GM18511 (cell line): ENCODE data around the gene PLA2G4E.

ENCODE experiments used
- ATAC-seq: cut with Tn5 transposase; IDR thresholded peaks from one replicate; pipeline ENCODE4 v1.9.1; 2021; ENCODE audit warnings: mild to moderate bottlenecking, moderate library complexity; ENCODE audit not compliant: unreplicated experiment

PLA2G4E gene

DNA sequence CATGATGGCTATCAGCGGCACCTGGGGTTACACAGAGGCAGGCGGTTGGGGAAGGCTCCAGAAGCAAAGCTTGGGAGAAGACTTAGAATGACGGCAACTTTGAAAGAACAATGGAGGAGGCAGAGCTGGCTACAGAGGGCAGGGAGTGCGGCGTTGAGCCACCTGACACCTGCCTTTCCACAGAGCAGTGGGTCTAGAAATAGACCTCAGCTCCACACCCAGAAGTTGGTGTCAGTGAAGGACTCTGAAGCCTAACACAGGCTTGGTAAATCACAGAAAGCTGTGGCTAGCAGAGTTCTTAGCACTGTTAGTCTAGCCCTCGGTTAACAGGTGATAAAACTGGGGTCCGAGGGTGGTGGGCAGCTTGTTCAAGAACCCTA is 25.4 kb downstream of the PLA2G4E start:
- no peak for ATAC-seq

DNA sequence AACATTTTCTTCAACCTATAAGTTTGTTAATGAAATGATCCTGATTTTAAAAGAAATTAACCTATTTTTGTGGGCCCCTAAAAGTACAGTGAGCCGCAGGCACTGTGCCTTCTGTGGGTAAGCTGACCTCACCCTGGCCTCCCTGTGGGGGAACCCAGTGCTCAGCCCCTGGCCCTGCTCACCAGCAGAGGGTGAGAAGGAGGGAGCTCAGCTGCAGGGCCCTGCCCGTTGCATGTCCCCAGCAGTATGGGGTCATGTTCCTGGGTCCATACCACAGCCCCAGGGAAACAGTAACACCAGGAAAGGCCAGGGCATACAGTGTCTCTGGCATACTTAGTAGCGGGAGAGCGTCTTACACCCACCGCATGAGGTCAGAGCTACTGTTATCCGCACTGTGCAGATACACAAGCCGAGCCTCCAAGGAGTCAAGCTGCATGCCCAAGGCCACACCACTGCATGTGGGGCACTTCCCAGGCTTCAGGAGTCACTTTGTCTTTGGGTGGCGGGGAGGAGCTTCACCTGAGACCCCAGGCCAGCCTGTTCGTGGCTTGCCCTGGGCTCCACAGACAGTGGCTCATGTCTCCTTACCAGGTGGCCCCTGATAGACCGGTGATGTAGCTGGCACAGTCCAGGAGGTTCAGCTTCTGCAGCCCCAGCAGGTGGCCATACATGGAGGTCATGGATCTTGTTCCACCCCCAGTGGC is 25.9 kb downstream of the PLA2G4E start:
- ATAC-seq: no peak

DNA sequence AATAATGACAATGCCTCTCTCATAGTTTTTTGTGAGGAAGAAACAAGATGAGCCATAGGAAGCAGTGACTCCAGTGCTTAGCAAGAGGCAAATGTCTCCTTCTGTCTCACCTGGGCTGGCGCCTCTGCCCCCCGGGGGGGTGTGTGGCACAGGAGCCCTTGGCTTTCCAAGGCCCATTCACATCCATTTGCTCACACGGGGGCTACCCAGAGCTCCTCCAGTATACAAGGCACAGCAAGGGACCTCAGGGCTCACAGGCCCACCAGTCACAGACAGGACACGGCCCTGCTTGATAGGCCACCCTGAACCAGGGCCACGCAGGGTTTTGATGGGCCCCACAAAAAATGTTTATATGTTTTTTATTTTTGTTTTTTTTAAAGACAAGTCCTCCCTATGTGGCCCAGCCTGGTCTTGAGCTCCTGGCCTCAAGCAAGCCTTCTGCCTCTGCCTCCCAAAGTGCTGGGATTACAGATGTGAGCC is 26.6 kb downstream of the PLA2G4E start:
- no peak for ATAC-seq

- no peak for ATAC-seq
These were observed 27.2 kb downstream of the PLA2G4E start for GRCh38 chr15:41993472-41994170.

- ATAC-seq: no peak
These were observed 28.0 kb downstream of the PLA2G4E start for GRCh38 chr15:41992803-41993190.

DNA sequence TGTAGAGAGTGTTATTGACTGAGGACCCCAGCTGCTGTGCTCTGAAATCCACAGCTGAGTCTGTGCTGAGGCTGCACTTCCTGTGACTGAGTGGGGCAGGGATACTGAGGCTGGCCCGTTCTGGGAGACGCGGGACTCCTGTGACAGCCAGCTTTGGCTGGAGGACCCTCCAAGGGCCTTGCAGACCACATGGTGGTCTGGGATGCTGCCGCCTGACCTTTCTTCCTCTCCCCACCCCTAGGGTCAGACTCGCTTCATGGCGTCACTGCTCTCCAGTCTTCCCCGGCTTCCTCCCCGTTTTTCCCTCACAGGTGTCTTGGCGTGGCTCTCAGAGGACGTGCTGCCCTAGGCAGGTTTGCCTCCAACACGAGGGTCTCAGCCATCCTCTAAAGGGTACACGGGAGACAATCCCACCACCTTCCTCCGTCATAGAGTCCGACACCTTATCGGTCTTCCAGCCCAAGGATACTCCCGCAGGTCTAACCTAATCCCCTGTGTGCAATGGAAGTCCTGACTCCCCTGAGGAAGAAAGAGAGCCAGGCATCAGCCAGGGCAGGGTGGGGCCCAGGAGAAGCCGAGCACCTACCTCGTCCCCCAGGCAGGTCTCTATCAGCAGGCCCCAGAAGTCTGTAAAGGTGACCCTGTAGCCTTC is 28.6 kb downstream of the PLA2G4E start:
- ATAC-seq: no peak

DNA sequence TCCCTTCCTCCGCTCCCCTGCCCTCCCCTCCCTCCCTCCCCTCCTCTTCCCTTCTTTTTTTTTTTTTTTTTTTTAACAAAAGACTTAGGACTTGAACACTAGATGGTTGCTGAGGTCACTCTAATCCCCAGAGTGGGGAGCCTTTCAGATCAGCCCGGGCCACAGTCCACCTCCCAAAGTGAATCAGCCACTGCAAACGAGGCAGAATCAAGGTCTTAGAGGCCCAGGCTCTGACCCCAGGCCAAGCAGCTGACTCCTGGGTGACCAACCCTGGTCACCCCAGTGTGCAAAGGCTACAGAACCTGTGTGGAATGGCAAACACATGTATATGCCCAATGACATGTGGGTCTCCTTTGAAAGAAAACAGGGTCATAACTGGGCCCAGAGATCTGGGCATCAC is 30.2 kb downstream of the PLA2G4E start:
- ATAC-seq: no peak

DNA sequence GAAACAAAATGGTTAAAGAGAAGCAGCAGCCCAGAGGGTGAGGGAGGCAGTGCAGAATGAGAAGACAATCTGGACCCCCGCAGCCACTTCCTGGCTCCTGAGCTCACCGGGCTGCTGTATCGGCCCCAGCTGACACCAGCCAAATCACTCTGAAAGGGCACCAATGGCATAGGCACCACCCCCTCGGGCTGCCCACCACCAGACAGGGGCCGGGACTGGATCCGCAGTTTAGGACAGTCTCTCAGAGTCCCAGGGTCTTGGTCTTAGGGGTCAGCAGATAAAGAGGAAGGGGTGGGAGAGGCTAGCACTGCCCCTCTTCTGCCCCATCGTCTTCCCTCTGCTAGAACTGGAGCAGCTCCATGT is 30.6 kb downstream of the PLA2G4E start:
- ATAC-seq: no peak

DNA sequence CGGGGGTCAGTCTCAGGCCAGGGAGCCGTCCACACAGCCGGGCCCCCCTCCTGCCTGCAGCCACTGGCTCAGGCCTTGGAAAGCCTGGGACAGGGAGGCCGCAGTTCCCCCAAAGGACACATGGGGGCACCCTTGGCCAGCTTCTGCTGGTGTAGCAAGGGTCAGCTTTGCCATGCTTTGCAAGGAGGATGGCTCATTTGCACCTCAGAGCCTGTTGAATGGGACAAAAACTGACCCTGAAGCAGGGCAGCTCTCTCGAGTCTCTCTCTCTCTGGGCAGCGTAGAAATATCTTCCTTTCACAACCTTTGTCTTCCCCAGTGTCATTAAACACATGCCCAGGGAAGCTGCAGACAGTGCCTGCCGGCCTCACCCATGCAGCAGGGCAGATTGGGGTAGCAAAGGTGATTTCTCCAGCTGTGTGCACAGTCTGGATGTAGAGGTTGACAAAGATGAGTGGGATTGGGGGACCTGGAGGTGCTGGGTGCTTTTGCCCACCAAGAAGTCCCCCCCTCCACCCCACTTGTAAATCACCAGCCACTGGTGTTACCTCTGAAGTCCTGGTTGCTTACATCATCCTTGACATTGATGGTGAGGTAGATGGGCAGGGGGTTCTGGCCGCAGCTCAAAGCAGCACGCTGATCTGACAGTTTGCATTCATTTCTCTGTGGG is 31.1 kb downstream of the PLA2G4E start:
- no peak for ATAC-seq

GRCh38 chr15:41988896-41989572 is 31.8 kb downstream of the PLA2G4E start:
- no peak for ATAC-seq

GRCh38 chr15:41987925-41988275 is 32.9 kb downstream of the PLA2G4E start:
- no peak for ATAC-seq

- no peak for ATAC-seq
These were observed 33.5 kb downstream of the PLA2G4E start for GRCh38 chr15:41987246-41987924.

DNA sequence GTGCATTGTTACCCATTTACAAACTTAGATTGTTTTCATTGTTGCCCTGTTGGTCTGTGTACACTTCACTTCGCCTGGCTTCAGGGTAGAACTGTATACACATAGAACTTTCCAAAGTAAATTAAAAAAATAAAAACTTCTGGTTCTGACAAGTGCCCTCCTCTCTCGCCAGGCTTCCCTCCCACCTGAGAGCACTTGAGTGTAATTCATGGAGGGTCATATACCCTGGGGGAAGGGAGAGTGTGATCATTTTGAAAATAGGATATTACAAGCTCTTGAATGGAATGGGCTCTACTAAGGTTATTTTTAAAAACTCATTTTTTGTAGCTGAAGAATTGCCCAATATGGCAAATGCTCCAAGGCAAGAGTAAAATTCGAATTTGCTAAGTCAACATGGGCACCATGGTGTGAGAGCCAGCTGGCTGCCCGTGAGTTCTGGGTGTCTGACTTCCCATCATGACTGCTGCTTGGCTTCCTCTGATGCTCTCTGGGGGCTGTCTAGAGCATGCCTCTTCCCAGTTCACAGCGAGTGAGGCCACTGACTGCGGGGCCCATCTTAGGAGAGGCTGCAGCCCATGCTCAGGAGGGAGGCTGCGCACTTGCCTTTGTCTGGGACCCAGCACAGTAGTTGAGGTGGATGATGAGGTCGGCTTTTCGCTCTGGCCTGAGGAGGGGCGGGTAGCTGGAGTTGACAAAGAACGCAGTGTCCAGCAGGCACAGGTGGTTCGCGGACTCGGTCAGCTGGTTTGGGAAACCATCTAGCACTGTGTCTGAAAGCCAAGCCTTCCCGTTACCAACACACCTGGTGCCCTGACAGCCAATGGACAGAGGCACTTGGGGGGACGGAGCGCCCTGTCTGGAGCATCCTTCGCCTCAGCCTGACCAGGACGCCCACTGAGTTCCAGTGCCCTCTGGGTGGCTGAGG is 35.3 kb downstream of the PLA2G4E start:
- no peak for ATAC-seq

GRCh38 chr15:41984622-41985021 is 36.2 kb downstream of the PLA2G4E start:
- ATAC-seq: no peak

DNA sequence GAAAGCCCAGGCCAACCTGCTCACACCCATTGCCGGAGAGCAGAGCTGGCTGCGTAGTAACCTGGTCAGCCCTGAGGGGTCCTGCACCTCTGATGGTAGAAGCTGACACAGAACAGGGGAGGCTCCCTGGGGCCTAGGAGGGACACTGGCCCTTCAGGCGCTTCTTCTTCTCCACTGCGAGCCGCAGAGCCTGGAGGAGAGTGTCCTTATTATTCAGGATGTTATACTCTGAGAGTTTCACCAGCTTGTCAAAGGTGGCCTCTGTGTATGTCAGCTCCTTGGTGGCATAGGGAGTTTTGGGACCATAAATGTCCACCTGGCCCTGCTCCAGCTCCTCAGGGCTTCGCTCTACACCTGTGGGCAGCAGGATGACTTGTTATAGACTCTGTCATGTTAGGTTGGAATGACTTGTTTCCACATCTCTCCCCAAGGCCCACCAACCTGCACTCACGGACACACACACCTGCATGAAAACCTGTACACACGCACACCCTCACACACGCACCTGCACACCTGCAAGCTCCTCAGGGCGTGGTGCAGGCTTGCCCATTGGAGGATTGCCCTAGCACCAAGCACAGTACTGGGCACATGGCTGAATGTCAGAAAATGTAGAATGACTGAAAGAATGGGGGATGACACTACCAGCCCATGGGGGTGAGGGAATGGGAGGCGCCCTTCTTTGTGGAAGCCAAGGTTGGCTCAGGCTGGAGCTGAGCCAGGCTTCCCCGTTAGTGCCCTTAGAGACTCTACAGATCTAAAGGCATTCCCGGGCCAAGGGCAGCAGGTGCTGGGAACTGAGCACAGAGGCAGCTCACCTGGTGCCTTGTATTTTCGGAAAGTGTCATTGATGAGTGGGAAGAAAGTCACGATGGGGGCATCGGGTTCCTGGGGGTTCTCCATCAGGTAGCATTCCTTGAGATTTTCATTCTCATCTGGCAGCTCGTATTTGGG is 36.9 kb downstream of the PLA2G4E start:
- no peak for ATAC-seq

- ATAC-seq: no peak
These were observed 37.6 kb downstream of the PLA2G4E start for GRCh38 chr15:41983221-41983620.

GRCh38 chr15:41982133-41982930 is 38.5 kb downstream of the PLA2G4E start:
- ATAC-seq: no peak
